Mammary epithelial cell (primary cell): ENCODE data around the gene PODXL2.

ENCODE experiments used
- CTCF ChIP-seq, 2 donors: IDR thresholded peaks in 1 of 2; conservative IDR thresholded peaks in 1 of 2; 2 replicates each; pipeline ENCODE4 v1.5.1; 2011 to 2012; ENCODE audit warnings: inconsistent platforms in 2 of 2, low read length in 2 of 2, mild to moderate bottlenecking in 2 of 2, control low read depth in 1 of 2, low read depth in 1 of 2; ENCODE audit not compliant: insufficient read depth in 1 of 2; ENCODE audit errors: extremely low read depth in 1 of 2
- EZH2 ChIP-seq: IDR thresholded peaks from 2 replicates; pipeline ENCODE4 v1.6.1; 2012; ENCODE audit warnings: low read length, inconsistent platforms, borderline replicate concordance

- no peak for TF ChIP-seq CTCF (conservative IDR thresholded peaks at IDR 0.05 in 1 of 2, IDR thresholded peaks at IDR 0.05 in 1 of 2; ENCODE audit: extremely low read depth in 1 of 2, insufficient read depth in 1 of 2, low read depth in 1 of 2, low read length in 2 of 2)
- no peak for TF ChIP-seq EZH2
These were observed 18.3 kb downstream of the PODXL2 start for GRCh38 chr3:127647166-127647844.
